Urothelium cell line (cell line): ENCODE data around the gene FAM24B.
"Not testable (repeated sequence)": the region's sequence is repeated elsewhere in the genome, so short reads cannot be mapped to it uniquely, and the experiment has no call there.

Experiments
- DNase-seq: peaks from one replicate; pipeline ENCODE4 v3.0.0; 2011; ENCODE audit warnings: low spot score, mixed read lengths
- FAIRE-seq: peaks from 2 replicates; lab custom pipeline; 2011; peaks lifted over from hg19 to GRCh38; lab: Jason Lieb, UNC

FAM24B gene

DNA sequence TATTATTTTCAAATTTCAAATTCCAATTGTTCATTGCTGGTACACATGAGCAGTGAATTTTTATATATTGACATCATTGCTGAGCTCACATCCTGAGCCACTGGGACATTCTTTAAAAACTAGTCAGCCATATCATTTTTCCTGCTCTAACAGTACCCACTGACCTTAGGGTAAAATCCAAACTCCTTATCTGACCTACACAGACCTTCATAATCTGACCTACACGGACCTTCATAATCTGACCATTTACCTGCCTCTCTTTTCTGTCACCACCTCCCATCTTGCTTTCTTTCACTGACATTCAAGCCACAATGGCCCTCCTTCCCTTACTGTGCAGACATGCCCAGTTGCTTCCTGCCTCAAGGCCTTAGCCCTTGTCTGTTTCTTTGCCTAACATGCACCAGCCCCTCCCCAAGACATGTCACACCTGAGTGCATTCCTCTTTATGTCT lies 17.6 kb downstream of the FAM24B start:
- DNase-seq (peak; percentile 18), FAIRE-seq (no peak)

DNA sequence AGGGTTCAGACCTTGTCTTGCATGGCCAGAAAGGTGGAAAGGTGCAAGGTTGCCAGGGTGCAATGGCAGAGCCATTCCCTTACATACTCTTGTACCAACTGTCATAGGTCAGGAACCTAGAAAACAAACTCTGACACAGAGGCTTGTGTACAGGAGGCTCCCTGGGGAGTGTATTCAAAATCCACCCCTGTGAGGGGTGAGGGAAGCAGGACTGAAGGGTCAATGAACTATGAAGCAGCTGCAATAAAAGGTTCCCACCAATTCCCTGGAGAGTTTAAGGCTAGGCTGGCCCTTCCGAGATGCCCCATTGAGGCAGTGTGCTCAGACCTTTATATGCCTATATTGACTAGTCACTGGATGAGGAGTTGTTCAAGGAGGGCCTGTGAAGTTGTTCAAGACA lies 19.9 kb downstream of the FAM24B start:
- no peak for FAIRE-seq
- no peak for DNase-seq

DNA sequence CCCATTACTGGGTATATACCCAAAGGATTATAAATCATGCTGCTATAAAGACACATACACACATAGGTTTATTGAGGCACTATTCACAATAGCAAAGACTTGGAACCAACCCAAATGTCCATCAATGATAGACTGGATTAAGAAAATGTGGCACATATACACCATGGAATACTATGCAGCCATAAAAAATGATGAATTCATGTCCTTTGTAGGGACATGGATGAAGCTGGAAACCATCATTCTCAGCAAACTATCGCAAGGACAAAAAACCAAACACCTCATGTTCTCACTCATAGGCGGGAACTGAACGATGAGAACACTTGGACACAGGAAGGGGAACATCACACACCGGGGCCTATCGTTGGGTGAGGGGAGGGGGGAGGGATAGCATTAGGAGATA lies 21.3 kb downstream of the FAM24B start:
- FAIRE-seq: not testable (repeated sequence)

DNA sequence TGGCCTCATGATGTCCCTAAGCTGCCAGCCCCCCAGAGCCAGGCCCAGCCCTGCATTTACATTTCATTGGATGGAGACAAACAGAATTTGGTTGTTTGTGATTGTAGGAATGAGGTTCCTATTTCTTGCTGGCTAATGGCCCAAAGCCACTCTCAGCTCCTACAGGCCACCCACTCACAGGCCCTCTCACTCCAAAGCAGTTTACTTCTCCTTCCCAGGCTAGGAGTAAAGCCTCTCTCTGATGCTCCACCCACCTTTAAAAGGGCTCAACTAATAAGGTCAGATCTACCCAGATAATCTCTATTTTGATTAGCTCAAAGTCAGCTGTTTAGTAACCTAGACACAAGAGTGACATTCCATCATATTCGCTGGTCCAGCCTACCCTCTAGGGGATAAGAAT lies 22.5 kb downstream of the FAM24B start:
- no peak for FAIRE-seq
- no peak for DNase-seq

More for the DNA sequence above, 21.3 kb downstream of the FAM24B start:
- DNase-seq: not testable (repeated sequence)

DNA sequence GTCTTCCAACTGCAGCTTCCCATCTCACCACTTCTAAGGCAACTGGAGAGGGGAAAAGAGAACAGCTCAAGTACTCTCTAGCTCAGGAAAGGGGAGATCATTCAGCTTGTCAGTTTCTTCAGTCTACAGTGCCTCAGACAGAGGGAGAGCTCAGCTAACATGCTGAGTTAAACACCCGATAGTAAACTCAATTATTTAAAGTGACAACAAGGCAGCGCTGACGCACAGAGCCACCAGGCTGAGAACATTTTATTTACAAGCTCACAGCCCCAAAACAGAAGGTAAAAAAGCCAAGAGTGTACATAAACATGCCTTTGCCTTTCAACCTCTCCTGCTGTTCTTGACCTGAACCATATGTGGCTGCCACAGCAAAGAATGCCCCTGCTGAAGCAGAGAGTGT lies 23.6 kb downstream of the FAM24B start:
- no peak for FAIRE-seq
- no peak for DNase-seq

DNA sequence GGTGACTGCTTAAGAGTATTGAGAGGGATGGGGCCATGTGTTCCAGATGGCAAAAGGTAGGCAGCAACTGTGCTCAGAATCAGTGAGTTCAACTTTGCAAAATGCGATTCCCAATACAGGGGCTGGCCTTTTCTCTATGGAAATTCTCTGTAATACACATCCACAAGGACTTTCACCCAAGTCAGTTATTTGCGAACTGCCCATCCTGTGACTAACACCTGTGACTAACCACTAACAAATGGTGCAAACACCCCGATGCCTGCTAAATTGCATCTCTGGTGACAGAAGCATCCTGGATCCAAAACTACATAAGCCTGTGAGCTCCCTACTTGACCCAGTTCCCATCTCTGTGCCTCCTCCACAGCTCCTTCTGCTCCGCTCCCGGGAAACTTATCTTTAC lies 24.7 kb downstream of the FAM24B start:
- peak; percentile 27 for FAIRE-seq
- peak; percentile 64 for DNase-seq

DNA sequence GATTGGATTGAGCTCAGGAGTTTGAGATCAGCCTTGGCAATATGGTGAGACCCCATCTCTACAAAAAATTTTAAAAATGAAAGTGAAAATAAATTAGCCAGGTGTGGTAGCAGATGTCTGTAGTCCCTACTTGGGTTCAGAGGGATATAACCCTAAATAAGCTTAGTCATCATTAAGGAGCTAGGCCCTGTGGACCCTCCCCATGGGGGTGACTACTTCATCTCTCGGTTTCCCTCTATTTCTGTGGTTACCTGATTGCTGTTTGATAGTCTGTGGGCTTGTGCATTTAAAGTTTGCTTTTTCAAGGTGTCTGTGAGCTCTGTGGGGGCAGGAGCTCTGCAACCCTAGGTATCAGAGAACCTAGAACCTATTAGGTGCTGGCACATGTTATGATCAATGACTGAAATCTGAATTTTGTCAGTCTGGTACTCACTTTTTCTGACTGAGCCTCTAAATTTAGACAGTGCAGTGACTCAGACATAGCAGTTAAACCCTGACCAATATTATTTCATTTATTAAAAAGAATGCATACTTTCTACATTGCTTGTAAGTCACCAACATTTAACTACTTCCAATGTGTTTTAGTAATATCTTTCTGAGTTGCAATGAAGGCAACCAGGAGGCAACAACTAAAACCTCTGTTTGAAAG lies 25.6 kb downstream of the FAM24B start:
- FAIRE-seq (no peak), DNase-seq (no peak)

DNA sequence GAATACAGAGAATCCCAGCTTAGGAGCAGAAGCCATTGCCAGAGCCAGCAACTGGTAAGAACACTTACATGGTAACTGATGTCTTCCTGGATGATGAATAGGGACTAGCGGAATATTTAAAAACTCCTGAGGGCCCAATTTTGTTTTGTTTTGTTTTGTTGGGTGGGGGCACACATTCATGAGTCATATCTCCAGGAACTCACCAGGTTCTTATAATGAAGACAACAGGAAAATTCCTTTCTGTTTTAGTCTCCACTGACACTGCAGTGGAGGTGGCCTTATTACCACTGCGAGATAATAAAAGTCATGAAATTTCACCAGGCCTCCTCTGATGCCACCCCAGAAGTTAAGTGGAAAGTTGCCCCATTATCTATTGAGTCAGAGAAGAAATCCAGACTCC lies 27.1 kb downstream of the FAM24B start:
- DNase-seq (peak; percentile 25), FAIRE-seq (no peak)

DNA sequence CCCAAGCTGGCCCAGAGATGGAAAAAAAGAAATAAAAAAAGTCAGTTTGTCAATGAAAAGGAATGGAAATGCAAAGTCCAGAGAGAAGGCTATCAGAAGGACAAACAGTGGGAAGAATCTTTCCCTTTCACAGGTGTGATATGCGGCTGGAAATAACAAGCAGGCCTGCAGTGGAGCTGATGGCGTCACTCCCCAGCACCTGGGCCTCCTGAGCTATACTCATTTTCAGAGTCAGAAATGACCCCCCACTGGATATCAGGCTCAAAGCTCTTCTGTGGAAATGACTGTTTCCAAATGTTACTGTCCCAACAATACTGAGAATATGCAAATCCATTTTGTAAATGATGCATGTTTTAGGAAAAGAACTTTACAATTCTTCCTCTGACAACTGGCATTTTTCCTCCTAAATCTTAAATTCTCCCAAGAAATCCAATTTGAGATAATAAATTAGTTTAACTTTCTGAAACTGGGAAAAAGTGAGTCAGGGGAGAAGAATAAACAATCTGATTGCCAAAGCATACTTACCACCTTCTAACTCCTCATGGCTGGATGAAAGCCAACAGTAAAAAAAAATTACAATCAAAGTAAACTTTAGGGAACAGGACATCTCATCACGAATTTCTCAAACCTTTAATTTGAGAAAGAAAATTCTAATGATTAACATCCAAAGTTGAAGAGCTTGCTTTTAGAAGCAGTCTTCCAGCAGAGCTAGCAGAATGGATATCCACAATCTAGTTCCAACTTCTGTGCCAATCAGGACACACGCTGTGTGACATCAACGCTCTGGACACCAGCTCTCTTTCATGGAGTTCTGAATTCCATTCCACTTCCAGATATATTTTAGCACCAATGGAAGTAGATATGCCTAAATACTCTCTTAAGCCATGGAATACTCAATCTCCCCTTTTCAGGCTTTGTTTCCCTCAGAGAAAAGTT lies 28.4 kb downstream of the FAM24B start:
- no peak for FAIRE-seq
- no peak for DNase-seq

DNA sequence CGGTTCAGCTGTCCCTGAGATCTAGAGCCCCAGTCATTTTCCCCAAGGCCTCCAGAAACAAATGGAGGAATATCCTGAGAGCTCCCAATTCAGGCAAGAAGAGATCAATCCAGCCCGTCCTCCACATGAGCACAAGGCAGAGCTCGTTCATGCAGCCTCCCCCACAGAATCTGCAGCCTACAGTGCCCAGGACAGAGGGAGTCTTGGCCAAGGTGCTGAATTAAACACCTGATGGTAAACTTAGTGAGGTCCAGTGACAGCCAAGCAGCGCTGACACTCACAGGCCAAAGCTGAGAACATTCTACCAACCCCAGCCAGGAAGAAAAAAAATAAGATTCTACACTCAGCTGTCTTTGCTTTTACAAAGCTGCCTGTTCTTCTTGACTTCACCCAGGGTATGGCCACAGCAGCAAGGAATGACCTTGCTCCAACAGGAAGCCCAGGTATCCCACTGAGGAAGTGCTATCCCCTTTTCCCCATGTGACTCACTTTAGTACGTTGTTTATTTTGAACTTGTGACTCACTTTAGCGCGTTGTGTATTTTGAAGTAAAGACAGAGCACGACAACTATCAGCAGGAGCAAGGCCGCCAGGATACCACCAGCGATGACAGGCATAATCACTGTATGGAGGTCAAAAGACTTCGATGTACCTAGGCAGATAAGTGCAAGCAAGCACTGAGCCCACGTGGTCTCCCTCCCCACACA lies 29.3 kb downstream of the FAM24B start:
- no peak for DNase-seq
- FAIRE-seq: no peak

DNA sequence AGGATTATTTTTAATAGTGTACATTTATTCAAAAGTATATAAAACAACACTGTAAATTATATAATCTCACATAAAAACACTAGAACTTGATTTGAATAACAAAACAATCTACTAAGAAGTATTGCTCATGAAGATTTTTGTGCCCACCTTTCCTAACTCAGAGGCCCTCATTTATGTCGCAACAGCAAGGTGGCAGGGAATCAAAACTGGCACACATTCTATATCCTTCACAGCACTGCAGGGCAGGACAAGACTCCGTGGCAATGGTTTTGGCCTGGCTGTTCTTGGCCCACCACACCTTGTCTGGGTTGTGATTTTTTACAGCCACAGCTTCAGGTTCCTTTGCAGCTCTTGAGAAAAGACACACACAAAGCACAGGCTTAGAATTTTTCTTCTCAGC lies 30.3 kb downstream of the FAM24B start:
- FAIRE-seq: no peak
- DNase-seq: no peak

DNA sequence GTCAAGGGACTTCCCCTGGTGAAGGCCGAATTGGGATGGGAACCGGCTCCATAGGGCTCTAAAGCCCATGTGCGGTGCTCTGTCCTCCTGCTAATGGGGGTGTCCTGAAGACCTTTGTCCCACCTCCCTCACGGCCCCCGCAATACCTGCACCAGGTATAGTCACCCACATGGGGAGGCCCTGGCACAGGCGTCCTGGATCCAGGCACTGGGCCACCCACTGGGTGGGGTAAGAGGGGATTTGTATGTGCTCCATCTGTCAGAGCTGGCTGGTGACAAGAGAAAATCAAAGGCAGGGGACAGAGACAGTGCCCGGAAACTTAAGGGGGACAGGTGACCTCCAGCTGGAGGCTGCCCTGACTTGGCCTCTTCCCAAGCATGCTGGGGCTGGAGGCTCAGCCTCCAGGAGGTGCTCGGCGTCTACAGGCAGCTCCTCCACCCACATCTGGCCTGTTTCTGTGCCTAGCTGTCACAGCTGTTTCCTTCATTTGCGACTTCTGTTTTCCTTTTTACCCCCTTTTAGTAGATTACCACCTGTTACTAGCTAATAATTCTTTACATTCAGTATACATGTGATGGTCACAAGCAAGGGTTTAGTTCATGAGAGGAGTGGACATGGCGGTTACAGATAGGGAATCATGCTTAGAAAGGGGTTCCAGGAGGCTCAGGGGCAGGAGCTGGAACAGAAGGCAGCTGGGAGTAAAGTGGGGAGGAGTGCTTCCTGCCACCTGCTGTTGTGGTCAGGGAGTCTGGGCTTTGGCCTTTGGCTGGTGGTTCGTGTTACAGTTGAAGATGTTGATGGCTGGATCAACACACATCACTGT lies 31.4 kb downstream of the FAM24B start:
- DNase-seq: no peak
- no peak for FAIRE-seq

DNA sequence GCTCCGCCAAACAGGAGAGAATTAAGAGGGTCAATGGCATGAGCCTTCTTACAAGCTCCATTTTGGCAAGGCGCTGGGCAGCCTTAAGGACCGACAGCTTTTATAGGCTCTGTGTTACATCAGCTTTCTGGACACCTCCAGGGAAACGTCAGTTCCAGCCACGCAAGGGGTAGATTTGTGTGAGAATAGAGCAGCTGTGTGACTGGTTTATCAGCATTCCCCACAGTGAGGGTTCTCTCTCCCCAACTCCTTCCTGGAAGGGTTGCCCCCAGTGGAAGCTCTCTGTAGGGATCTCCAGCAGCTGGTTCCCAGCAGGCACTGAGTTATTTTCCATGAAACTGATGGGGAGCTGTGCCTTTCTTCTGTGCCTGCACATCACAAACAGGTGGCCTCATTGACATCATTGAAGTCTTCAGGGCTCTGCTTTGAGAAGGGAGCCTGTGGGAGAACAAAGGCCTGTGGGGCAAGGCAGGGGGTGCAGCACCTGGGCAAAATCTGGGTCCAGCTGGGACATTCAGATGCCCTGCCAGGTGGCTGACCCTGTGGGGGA lies 33.5 kb downstream of the FAM24B start, which contains the start of gene CUZD1:
CUZD1 (minus strand) TSS at position 75 of the 550 bp plus-strand sequence; CDS start at position 61, 14 bp downstream.
- DNase-seq: no peak

DNA sequence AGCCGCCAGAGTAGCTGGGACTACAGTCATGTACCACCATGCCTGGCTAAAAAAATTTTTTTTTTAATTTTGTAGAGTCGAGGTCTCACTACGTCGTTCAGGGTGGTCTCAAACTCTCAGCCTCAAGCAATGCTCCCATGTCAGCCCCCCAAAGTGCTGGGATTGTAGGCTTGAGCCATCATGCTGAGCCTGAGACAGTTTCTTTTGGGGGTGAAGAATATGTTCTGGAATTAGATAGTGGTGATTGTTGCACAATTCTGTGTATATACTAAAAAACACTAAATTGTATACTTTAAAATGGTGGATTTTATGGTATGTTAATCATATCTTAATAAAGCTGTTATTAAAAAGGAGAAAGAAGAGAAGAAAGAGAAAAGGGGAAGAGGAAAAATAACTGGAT lies 35.2 kb downstream of the FAM24B start:
- DNase-seq: no peak
- FAIRE-seq: no peak

More for the DNA sequence above, 33.5 kb downstream of the FAM24B start, which contains the start of gene CUZD1:
- FAIRE-seq: no peak

DNA sequence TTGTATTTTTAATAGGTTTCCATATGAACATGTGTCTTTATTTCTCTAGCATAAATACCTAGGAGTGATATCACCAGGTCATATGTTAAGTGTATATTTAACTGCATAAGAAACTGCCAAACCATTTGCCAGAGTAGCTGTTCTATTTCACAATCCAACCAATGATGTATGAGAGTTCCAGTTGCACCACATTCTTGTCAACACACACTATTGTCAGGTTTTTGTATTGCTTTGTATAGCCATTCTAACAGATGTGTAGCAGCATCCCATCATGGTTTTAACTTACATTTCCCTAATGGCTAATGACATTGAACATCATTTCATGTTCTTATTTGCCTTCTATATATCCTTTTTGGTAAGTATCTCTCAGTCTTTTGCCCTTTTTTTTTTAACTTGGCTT lies 37.8 kb downstream of the FAM24B start:
- no peak for FAIRE-seq

DNA sequence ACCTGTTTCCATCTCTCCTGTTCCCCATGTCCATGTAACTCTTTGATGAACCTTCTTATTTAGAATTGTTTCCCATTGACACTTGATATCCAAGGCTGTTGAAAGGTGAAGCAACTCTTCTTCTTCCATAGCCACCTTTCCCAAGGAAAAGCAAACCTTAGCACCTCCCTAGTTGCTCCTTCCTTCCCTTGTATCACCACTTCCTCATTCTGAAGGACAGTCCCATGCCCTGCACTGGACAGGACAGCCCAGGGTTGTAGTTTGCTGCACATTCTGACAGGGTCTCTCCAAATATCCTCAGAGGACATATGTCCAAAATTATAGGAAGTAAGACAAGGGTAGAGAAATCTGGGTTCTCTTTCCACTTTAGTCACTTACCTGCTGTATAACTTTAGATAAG lies 39.9 kb downstream of the FAM24B start:
- no peak for FAIRE-seq
- DNase-seq: no peak

More for the DNA sequence above, 37.8 kb downstream of the FAM24B start:
- DNase-seq: no peak

DNA sequence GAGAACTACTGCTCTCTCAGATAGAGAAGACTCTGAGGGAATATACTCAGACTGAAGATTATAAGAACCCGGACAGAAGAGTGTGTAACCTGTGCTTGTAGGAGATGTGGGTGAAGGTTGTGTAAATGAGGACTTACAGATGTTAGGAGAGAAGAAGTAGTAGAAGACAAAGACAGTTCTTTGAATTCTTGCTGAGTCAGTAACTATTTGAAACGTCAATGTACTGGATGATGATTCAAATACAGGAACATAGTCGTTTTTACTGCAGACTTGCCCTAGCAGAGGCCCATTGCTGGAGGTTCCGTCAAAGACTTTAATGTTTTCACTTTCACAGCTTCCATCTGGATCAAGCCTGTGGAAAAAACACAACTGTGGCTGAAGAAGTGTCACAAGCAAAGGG lies 40.5 kb downstream of the FAM24B start:
- FAIRE-seq: no peak
- no peak for DNase-seq

DNA sequence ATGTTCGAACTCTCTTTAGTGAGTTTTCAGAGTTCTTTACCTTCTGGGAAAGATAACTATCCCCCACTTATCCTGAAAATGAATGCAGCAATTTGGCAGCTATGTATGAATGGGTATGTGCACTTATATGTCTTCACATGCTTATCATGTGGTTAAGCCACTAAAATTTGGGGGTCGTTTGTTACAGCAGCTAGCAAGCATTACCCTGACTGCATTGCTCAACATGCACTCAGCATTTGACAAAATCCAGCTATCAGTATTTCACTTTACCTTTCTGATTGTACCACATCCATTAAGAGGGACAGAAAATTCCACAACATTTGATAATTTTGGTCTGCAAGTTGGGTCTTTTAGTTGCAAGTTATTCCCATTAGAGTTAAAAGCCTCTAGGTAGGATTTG lies 43.5 kb downstream of the FAM24B start:
- FAIRE-seq (no peak), DNase-seq (no peak)

DNA sequence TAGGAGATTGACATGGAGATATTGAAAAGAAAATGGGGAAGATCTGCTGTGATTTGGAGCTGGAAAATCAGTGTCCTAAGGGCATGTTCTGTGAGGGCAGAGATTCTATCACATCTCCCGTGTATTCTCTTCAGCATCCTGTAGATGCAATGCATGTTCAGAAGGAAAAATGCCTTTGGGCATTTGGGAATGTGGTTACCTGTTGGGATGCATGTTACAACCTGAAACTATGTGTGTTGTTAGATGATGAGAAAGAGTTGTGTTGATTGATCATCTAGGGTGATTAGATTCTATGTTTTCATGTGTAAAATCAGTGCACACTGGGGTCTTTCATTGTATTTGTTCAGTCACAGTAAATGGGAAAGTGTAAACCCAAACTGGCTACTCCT lies 48.4 kb downstream of the FAM24B start:
- no peak for FAIRE-seq
- no peak for DNase-seq
